Measurements from ENCODE around the gene NAIF1.

GRCh38 chr9:128101231-128101661 is 34.1 kb upstream of the NAIF1 start:
- TF ChIP-seq MLX (CRISPR knock-in tag; IDR thresholded peaks at IDR 0.05) = no peak
- TF ChIP-seq ZNF263 (CRISPR knock-in tag; IDR thresholded peaks at IDR 0.05; ENCODE audit: low read depth) = no peak
- TF ChIP-seq CREB1 (CRISPR knock-in tag; IDR thresholded peaks at IDR 0.05) = no peak
- no peak for TF ChIP-seq CTCF (IDR thresholded peaks at IDR 0.05)
- TF ChIP-seq GABPB1 (CRISPR knock-in tag; IDR thresholded peaks at IDR 0.05) = no peak
- TF ChIP-seq ZBTB21 (CRISPR knock-in tag; IDR thresholded peaks at IDR 0.05; ENCODE audit: borderline replicate concordance) = no peak
- no peak for TF ChIP-seq NFYB (CRISPR knock-in tag; conservative IDR thresholded peaks at IDR 0.05; ENCODE audit: low read depth)
- no peak for TF ChIP-seq ZMAT4 (CRISPR knock-in tag; IDR thresholded peaks at IDR 0.05)
- no peak for TF ChIP-seq PREB (CRISPR knock-in tag; IDR thresholded peaks at IDR 0.05; ENCODE audit: borderline replicate concordance)
